DMS153 treated with DMSO at 0.1 percent for 48 hours (cell line): ENCODE measurements around the gene STRN3.

Source experiments
- DNase-seq: peaks from one replicate; lab custom pipeline; 2025; ENCODE audit not compliant: unreplicated experiment; lab: John Stamatoyannopoulos, UW

STRN3 gene

GRCh38 chr14:31001339-31001658 lies 24.9 kb downstream of the STRN3 start:
- DNase-seq: no peak

DNA sequence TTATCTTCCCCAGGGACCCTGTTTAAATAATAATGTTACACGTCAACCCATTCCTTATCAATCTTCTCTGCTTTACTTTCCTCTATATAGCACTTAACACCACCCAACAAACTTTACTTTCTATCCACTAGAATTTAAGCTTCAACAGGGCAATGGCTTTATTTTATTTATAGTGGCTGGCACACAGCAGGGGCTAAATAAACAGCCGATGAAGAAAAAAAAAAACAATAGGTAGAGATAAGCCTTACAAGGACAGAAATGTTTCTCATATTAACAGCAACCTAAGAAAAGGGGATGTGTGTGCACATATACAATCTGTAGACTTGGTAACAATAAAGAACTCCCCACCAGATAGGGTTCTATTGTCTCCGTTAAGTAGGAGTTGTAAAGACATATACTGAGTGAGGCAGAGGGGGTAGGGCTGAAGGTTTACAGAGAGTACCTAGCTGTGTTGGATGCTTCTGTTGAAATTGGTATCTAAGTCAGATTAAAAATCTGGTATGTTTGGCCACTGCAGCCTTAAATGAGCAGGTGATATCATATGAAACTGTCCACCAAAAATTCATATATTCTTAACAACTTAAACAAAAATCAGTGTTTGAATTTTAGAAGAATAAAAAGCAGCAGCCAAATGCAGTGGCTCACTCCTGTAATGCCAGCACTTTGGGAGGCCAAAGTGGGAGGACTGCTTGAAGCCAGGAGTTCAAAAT lies 25.4 kb downstream of the STRN3 start:
- DNase-seq: no peak

GRCh38 chr14:30999038-30999773 lies 27.0 kb downstream of the STRN3 start:
- DNase-seq: no peak

DNA sequence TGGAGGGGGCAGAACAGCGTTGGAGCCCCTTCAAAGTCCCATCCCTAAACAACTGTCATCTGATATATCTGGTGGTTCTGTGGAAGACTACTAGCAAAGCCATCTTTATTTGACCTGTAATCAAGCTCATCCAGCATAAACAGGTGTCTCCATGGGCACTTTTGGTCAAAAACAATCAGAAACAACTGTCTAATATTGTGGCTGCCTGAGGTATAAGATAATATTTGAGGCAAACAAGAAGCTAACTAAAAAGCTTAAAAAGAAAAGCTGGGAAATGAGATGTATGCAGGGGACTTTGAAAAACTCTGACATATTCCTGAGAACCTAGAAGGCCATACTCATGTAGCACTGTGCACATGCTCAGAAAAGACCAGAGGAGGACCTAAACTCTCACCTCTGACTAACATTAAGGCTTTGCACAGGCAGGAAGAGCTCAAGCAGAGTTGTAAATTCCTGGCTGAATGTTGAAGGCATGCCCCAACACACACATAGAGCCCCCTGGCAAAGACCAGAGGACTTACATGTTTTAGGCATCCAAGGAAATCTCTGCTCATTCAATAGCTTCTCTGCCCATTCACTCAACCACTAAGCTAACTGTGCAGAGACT lies 28.0 kb downstream of the STRN3 start:
- DNase-seq: no peak

- DNase-seq: no peak
Measured at GRCh38 chr14:30996892-30997659, 29.1 kb downstream of the STRN3 start.

DNA sequence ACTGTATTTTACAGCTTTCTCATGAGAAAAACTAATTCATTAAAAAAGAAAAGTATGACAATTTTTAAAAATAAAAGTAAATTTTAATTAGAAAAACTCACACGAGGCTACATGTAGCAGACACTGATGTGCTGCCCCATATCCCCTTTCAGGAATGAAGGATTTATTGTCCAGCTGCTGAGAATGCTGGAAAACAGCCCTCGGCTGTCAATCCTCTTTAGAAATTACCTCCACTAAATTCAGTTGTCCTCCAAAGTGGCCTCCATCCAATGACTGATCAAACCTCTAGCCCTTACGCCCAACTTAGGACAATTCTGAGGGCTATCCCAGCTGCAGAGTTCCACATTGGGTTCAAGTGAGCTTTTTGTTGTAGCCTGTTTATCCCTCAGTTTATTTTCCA lies 30.5 kb downstream of the STRN3 start:
- no peak for DNase-seq

- DNase-seq: no peak
Measured at GRCh38 chr14:30994681-30995620, 31.2 kb downstream of the STRN3 start.

- no peak for DNase-seq
Measured at GRCh38 chr14:30993071-30993470, 33.1 kb downstream of the STRN3 start.

DNA sequence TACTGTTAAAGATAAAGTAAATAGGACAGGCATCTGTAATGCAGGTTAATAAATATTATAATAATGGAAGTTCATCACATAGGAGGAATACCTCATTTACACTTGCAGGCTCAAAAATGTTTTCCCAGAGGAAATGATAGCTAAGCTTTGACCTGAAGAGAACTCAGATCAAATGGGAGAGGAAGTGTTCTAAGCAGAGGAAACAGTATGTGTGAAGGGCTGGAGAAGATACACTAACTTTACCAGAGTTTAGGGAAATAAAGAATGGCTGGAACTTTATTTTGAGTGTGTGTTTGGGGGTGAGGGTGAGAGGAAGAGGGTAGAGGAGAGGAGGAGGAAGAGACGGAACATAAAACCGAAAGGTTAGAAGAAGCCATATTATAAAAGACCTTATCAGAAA lies 34.8 kb downstream of the STRN3 start:
- no peak for DNase-seq

- no peak for DNase-seq
Measured at GRCh38 chr14:30990770-30991169, 35.4 kb downstream of the STRN3 start.

GRCh38 chr14:30988509-30988908 lies 37.7 kb downstream of the STRN3 start:
- DNase-seq: no peak

DNA sequence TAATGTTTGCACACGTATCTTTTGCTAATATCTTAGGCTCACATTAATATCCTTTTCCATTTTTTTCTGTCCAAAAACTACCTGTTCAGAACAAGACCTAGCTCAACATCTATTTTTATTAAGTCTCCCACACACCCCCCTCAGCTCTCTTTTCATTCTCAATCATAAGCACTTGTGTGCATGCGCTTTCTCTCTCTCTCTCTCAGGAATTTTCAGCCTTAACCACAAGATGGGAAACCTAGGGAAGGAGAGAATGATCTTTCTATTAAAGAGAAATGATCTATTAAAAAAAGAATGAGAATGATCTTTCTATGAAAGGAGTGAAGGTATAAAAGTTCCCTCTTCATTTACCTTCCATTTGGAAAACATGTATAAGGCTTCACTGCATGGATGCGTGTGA lies 40.4 kb downstream of the STRN3 start:
- no peak for DNase-seq

DNA sequence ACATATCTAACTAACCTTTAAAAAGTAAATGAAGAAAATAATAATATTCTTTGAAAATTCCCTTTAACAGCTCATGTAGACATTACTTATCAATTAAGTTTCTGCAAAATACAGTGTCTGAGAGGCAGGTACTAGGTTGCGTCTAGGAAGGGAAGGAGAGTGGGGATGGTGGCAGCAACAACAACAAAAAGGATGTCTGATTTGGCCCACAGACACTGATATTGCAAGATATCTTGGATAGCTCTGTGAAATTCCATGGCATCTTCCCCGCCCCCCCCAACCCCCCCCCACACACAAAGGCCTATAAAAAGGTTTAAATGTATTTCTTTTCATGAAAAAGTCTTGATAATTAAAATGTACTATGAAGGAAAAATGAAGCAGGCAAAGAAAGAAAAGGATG lies 42.3 kb downstream of the STRN3 start:
- no peak for DNase-seq

GRCh38 chr14:30982533-30982932 lies 43.6 kb downstream of the STRN3 start:
- no peak for DNase-seq

DNA sequence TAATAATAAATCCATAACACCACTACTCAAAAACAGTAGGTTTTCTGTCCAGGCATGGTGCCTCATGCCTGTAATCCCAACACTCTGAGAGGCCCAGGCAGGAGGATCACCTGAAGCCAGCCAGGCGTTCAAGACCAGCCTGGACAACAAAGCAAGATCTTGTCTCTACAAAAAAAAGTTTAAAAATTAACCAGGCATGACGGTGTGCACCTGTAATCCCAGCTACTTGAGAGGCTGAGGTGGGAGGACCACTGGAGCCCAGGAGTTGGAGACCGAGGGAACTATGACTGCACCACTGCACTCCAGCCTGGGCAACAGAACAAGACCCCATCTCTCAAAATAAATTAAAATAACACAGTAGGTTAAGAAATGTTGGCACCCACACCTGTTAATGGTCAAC lies 45.2 kb downstream of the STRN3 start:
- no peak for DNase-seq

- peak; percentile 27 for DNase-seq
Measured at GRCh38 chr14:30980106-30980704, 46.0 kb downstream of the STRN3 start.

- DNase-seq: no peak
Measured at GRCh38 chr14:30977752-30978151, 48.4 kb downstream of the STRN3 start.

GRCh38 chr14:30974628-30975027 lies 51.6 kb downstream of the STRN3 start:
- no peak for DNase-seq

DNA sequence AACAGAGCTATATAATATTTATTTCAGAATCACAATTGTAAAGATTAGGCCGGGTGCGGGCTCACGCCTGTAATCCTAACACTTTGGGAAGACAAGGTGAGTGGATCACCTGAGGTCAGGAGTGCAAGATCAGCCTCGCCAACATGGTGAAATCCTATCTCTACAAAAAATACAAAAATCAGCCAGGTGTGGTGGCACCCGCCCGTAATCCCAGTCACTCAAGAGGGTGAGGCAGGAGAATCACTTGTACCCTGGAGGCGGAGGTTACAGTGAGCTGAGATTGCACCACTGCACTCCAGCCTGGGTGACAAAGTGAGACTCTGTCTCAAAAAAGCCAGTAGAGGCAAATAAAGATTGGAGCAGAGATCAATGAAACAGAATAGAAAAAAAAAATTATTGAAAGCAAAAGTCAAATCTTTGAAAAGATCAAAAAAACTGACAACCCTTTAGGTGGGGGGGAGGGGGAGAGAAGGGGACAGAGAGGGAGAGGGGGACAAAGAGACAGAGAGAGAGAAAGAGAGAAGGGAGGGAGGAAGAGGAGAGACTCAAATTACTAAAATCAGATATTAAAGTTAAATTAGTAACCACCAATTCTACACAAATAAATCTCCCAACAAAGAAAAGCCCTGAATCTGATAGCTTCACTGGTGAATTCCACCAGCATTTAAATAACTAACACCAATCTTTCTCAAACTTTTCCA lies 53.1 kb downstream of the STRN3 start:
- DNase-seq: no peak
